HG02759 (cell line): ENCODE results near the gene WSB2.
"Not testable (repeated sequence)": the region's sequence is repeated elsewhere in the genome, so short reads cannot be mapped to it uniquely, and the experiment has no call there.

Experiments
- ATAC-seq: cut with Tn5 transposase; IDR thresholded peaks from one replicate; pipeline ENCODE4 v1.9.1; 2021; ENCODE audit warnings: mild to moderate bottlenecking, moderate library complexity; ENCODE audit not compliant: unreplicated experiment

Gene WSB2

DNA sequence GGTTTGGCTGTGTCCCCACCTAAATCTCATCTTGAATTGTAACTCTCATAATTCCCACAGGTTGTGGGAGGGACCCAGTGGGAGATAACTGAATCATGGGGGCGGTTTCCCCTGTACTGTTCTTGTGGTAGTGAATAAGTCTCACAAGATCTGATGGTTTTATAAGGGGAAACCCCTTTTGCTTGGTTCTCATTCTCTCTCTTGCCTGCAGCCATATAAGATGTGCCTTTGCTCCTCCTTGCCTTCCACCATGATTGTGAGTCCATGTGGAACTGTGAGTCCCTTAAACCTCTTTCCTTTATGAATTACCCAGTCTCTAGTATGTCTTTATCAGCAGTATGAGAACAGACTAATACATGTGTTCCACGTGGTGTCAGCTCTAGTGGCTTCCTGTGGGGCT lies 61.2 kb downstream of the WSB2 start:
- ATAC-seq, result not testable (repeated sequence)

DNA sequence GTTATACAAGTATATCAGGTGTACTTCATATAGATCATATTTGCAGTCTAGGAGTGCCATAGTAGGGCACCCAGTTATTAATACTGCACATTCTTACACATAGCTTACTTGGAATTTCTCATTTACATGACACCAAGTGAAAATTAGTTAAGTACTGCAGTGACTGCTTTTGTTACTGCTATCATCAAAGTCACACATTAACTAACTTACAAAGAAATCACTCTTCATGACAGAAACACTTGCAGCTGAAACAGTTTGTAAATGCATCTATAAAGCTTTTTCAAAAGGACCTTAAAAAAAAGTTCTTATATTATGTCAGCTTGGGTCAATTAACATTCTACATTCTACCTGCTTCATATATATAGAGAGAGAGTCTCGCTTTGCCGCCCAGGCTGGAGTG lies 62.3 kb downstream of the WSB2 start:
- no peak for ATAC-seq

DNA sequence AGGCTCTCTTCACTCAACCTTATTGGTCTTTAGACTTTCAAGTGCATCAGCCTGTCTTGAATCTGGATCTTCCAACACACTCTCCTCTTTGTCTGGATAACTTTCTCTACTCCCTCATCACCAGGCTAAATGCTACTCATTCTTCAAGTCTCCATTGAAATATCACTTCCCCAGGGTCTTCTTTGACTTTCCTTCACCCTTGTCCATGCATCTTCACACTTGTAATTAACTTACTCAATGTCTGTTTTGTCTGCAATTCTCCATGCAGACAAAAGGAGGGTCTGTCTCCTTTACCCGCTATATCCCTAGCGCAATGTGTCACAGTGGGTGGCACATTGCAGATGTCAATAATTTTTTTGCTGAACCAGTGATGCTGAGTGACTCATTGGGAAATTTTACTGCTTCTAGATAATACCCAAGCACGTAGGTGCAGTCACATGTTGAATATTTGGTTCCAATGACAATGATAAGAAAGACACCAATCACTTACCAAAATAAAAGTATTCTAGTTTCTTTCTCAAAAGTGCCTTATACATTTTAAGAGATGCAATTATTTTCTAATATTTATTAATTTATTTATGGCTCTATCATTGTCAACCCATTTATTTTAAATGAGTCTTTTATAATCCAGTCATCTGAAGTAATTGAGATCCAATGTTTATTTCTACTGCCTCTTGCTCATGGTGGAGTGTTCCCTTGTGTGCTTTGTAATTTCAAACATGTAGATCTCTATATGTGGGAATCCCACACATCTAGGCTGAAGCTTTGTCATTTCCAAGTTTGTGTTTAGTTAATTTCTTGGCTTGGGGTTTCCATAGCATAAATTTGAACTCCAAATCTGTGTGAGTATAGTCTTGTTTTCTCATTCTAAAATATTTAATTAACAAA lies 66.2 kb downstream of the WSB2 start:
- ATAC-seq, result no peak

DNA sequence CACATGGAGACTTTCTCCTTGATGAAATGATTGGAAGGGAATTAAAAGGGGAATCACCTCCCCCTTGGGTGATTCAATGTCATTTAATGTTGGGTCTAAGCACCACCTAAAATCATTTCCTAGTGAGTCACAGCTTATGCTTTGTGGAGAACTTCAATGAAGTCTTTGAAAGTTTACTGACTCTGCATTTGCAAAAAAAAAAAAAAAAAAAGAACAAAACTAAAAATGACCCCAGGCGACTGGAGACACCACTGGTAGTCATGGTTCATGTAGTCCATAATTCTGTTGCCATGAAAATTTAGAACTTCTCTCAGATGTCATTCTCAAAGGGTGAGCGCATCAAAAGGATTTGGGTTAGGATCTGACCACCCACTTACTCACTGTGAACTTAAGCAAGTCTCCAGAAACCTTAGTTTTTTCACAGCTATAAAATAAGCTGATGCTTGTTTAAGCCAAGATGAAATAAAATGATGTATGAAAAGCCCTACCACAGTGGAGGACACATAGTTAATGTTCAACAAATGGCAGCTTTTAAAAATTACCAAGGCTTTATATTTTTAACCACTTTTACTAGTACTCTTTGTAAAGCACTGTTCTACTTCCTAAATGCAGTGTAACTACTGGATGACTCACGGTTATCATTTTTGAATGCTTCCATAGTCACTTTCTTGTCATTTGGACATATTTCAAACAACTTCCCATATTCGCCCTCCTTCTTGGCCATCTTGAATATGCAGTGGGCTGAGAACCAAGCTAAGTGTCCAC lies 74.1 kb downstream of the WSB2 start:
- no peak for ATAC-seq

DNA sequence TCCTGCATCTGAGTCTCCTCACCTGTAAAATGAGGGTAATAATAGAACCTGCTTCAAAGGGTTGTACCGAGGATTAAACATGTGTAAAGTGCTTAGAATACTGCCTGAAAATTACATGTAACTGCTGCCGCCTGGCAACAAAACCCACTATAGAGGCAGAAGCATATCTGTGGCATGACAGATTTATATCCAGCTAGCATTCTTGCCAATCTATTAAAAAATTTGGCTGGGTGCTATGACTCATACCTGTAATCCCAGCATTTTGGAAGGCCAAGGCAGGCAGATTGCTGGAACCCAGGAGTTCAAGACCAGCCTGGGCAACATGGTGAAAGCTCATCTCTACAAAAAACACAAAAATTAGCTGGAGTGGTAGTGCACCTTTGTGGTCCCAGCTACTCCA lies 75.8 kb downstream of the WSB2 start:
- no peak for ATAC-seq
